GM23338 (cell line): ENCODE results near the gene CLNK.

Experiments used
- CREB1 ChIP-seq: fragments of 250-450 bp; sonication (Bioruptor Pico); IDR thresholded peaks from 2 replicates; pipeline ENCODE4 v1.5.0; 2020; ENCODE audit warnings: low read depth, mild to moderate bottlenecking, moderate library complexity
- CTCF ChIP-seq, 2 experiments: fragments of 200-600 bp in 1 of 2; sonication (generic) in 1 of 2; conservative IDR thresholded peaks; 2 replicates each; pipeline versions ENCODE4 v1.5.1 to v1.6.1; 2016 to 2017; ENCODE audit warnings: antibody characterized with exemption in 2 of 2, low read depth in 2 of 2, mild to moderate bottlenecking in 2 of 2, moderate library complexity in 1 of 2

- TF ChIP-seq CTCF (conservative IDR thresholded peaks at IDR 0.05; ENCODE audit: low read depth in 2 of 2) (no peak), CREB1 (CRISPR knock-in tag) (no peak)
Observed at GRCh38 chr4:10727140-10727880, 42.7 kb upstream of the CLNK start.
